Glomerular visceral epithelial cell (primary cell): ENCODE results near the gene ANKRD36C.
"Not testable (repeated sequence)": the region's sequence is repeated elsewhere in the genome, so short reads cannot be mapped to it uniquely, and the experiment has no call there.

Source experiments
- DNase-seq: peaks from one replicate; pipeline ENCODE4 v3.0.0-alpha.2; 2016; ENCODE audit errors: extremely low spot score

ANKRD36C gene

GRCh38 chr2:95799147-95799889 is 192.3 kb downstream of the ANKRD36C start:
- DNase-seq = not testable (repeated sequence)

- not testable (repeated sequence) for DNase-seq
Measured at GRCh38 chr2:95796249-95797099, 195.2 kb downstream of the ANKRD36C start.

GRCh38 chr2:95793970-95794369 is 197.7 kb downstream of the ANKRD36C start:
- not testable (repeated sequence) for DNase-seq

- not testable (repeated sequence) for DNase-seq
Measured at GRCh38 chr2:95790180-95790579, 201.4 kb downstream of the ANKRD36C start.

GRCh38 chr2:95789385-95789784 is 202.2 kb downstream of the ANKRD36C start:
- not testable (repeated sequence) for DNase-seq

GRCh38 chr2:95788642-95789041 is 203.0 kb downstream of the ANKRD36C start:
- not testable (repeated sequence) for DNase-seq
